ENCODE measurements around the gene EVA1B. TPM values are rescaled to one million over a fixed set of nuclear protein-coding genes. Genes with fewer than 3 reads are reported as not detected.
A peak's percentile ranks its signal among the peaks of the same experiment; 100 is the strongest.

EVA1B gene
- polyA plus RNA-seq (2011; rRNA removed) (2.0 and 2.9 TPM in 2 replicates), polyA plus RNA-seq (2017; fragmentation: RNase III; extraction: RNeasy Plus Mini Kit Qiagen cat#74134 plus additional on column Dnase treatment) (7.5 to 10.8 TPM (median 8.5 TPM) in 3 replicates), polyA minus RNA-seq (2011; rRNA and poly(A)+ RNA removed) (0.58 and 1.2 TPM in 2 replicates)
- 11.5 and 19.9 TPM in 2 replicates for polyA plus RNA-seq (2012; cell fraction: cytosol; rRNA removed)
- polyA plus RNA-seq (2012; cell fraction: nucleus; rRNA removed): 8.9 and 13.1 TPM in 2 replicates

- peak; percentile 32 to 51 for DNase-seq (ENCODE audit: low read depth in 1 of 2, low spot score in 1 of 2)
- H3K9me3 ChIP-seq: no peaks in the 10 kb centered on the region
- ChIA-PET CTCF (interaction anchor here (0.7 to 5.0 kb wide), 5 partner anchors 9 to 175 kb away, joined by 3 to 33 read pairs (median 3); partner anchors contain the start of gene TRAPPC3), POLR2A (no interaction called here)
- H3K27ac ChIP-seq: peak within 1 kb of the TSS; percentile 76 to 96
- peak; percentile 67 to 75 for ATAC-seq
- 12% methylated on average over 15 of the region's 36 CpGs for WGBS (ENCODE audit: missing lambda C conversion rate)
- no peak for FAIRE-seq
- TF ChIP-seq CHD4 (IDR thresholded peaks at IDR 0.05; ENCODE audit: borderline replicate concordance) (0 out of 2 replicates have a peak, but pooled peaks have one; percentile 36), FOXS1 (CRISPR knock-in tag; IDR thresholded peaks at IDR 0.05) (no peak), KDM1A (IDR thresholded peaks at IDR 0.05; ENCODE audit: low read depth) (peak; percentile 91), JUN (IDR thresholded peaks at IDR 0.05) (0 out of 5 replicates have a peak, but pooled peaks of 1 of the 2 experiments have one; percentile 8)
- peaks cover 11% of the 10 kb centered on the region; the same call in 2 of the 3 replicates for H3K4me1 ChIP-seq
- peak within 1 kb of the TSS; percentile 79 for H3K4me3 ChIP-seq
- H3K4me2 ChIP-seq: peak within 1 kb of the TSS; percentile 88
Measured at GRCh38 chr1:36323636-36324352, at the start of gene EVA1B. EVA1B (minus strand) TSS chr1:36323645; CDS start chr1:36323037, 608 bp downstream.

GRCh38 chr1:36372617-36373016 lies 49.2 kb upstream of the EVA1B start:
- peak overlapping the region; percentile 76 for H3K4me2 ChIP-seq
- no peak overlapping the region for H3K4me3 ChIP-seq
- POLR2A ChIA-PET: interaction anchor here (0.8 kb wide), 1 partner anchor 25 kb away, joined by 7 read pairs; the partner anchor contains the start of gene LSM10
- H3K27ac ChIP-seq: peak overlapping the region; percentile 82 to 97
- FAIRE-seq: no peak
- CTCF ChIA-PET: interaction anchor here (0.9 to 1.0 kb wide), 2 partner anchors 49 to 223 kb away, joined by 3 to 6 read pairs; partner anchors contain the start of gene TRAPPC3
- no peak for ATAC-seq
- H3K9me3 ChIP-seq: no peaks in the 10 kb centered on the region
- H3K4me1 ChIP-seq: peaks cover 55% of the 10 kb centered on the region
- DNase-seq (ENCODE audit: low read depth in 1 of 2, low spot score in 1 of 2): no peak
- TF ChIP-seq RARB (CRISPR knock-in tag; IDR thresholded peaks at IDR 0.05) (no peak), HOXB5 (CRISPR knock-in tag; IDR thresholded peaks at IDR 0.05) (no peak), BHLHE40 (IDR thresholded peaks at IDR 0.05; ENCODE audit: low read depth, low read length) (no peak), CBX8 (IDR thresholded peaks at IDR 0.05) (no peak), HOXA7 (CRISPR knock-in tag; IDR thresholded peaks at IDR 0.05) (no peak), ELK1 (IDR thresholded peaks at IDR 0.05; ENCODE audit: low read depth, low read length) (no peak), RAD21 (conservative IDR thresholded peaks at IDR 0.05 in 1 of 2, IDR thresholded peaks at IDR 0.05 in 1 of 2) (no peak), HMGXB4 (CRISPR knock-in tag; IDR thresholded peaks at IDR 0.05; ENCODE audit: borderline replicate concordance) (no peak)
- WGBS (ENCODE audit: missing lambda C conversion rate): 100% methylated on average over 2 of the region's 3 CpGs

- Histone ChIP-seq H3K4me3 (no peak overlapping the region), H3K9me3 (no peaks in the 10 kb centered on the region), H3K4me1 (peaks cover 38% of the 10 kb centered on the region), H3K4me2 (no peak overlapping the region), H3K27ac (peak overlapping the region in 1 of 2 experiments; percentile 61; a peak in 3 of 6 replicates)
- CTCF ChIA-PET: interaction anchor here (0.9 to 5.8 kb wide), 22 partner anchors 9 to 265 kb away, joined by 3 to 201 read pairs (median 6); partner anchors contain the start of genes LSM10, STK40 and TRAPPC3
- peak; percentile 55 to 69; a peak in 5 of 6 replicates for ATAC-seq
- FAIRE-seq: no peak
- POLR2A ChIA-PET: interaction anchor here (1.3 kb wide), 1 partner anchor 18 kb away, joined by 5 read pairs; no protein-coding TSS in a partner anchor
- DNase-seq (ENCODE audit: low read depth in 1 of 2, low spot score in 1 of 2): peak; percentile 52 to 85
- WGBS (ENCODE audit: missing lambda C conversion rate): 34% methylated on average over 5 of the region's 7 CpGs
- TF ChIP-seq MAX (IDR thresholded peaks at IDR 0.05): 0 out of 2 replicates have a peak, but pooled peaks have one; percentile 25
- TF ChIP-seq FOXS1 (CRISPR knock-in tag; IDR thresholded peaks at IDR 0.05): no peak
- TF ChIP-seq NFE2L2 (conservative IDR thresholded peaks at IDR 0.05; ENCODE audit: low read length): no peak
- no peak for TF ChIP-seq CHD4 (IDR thresholded peaks at IDR 0.05; ENCODE audit: borderline replicate concordance)
- TF ChIP-seq RAD21 (conservative IDR thresholded peaks at IDR 0.05 in 1 of 2, IDR thresholded peaks at IDR 0.05 in 1 of 2): peak; percentile 59 to 68
- no peak for TF ChIP-seq EHF (CRISPR knock-in tag; IDR thresholded peaks at IDR 0.05)
- no peak for TF ChIP-seq KDM5A (IDR thresholded peaks at IDR 0.05)
- TF ChIP-seq USF2 (IDR thresholded peaks at IDR 0.05): no peak
- TF ChIP-seq SMC3 (IDR thresholded peaks at IDR 0.05): peak; percentile 76
- TF ChIP-seq CHD2 (IDR thresholded peaks at IDR 0.05; ENCODE audit: low read length, partially characterized antibody): no peak
- TF ChIP-seq ZC3H11A (IDR thresholded peaks at IDR 0.05): no peak
- TF ChIP-seq CTCF (IDR thresholded peaks at IDR 0.05): peak; percentile 65
Measured at GRCh38 chr1:36369061-36369861, 45.8 kb upstream of the EVA1B start.
